K562 (cell line): ENCODE results near the gene OR2W1. TPM values are rescaled to one million over a fixed set of nuclear protein-coding genes. Genes with fewer than 3 reads are reported as not detected.
A peak's percentile ranks its signal among the peaks of the same experiment; 100 is the strongest.

Experiments used
- CREBBP ChIP-seq: IDR thresholded peaks from one replicate; pipeline ENCODE4 v1.6.1; 2012; ENCODE audit warnings: low read depth, mild to moderate bottlenecking, control low read depth, inconsistent platforms, low read length
- ESRRA ChIP-seq: fragments of 450-650 bp; IDR thresholded peaks from 2 replicates; pipeline ENCODE4 v1.6.1; 2014; ENCODE audit warnings: low read depth, mild to moderate bottlenecking, moderate library complexity, borderline replicate concordance
- ETV6 ChIP-seq, 3 experiments: fragments of 150-350 bp in 1 of 3; sonication (generic) in 1 of 3; formaldehyde crosslinking in 1 of 3; IDR thresholded peaks; 2 replicates each; pipeline versions ENCODE4 v1.6.1 to v1.8.0; 2014 to 2022; ENCODE audit warnings: borderline replicate concordance in 2 of 3, low read depth in 2 of 3, antibody characterized with exemption in 1 of 3, low read length in 1 of 3, mild to moderate bottlenecking in 1 of 3, missing genetic modification reagents in 1 of 3
- FOXA1 ChIP-seq: fragments of 450-650 bp; IDR thresholded peaks from 2 replicates; pipeline ENCODE4 v1.6.1; 2016; ENCODE audit warnings: mild to moderate bottlenecking, borderline replicate concordance
- MYBL2 ChIP-seq, 2 experiments: fragments of 450-650 bp in 1 of 2; sonication (generic) in 1 of 2; formaldehyde crosslinking in 1 of 2; IDR thresholded peaks; 2 replicates each; pipeline versions ENCODE4 v1.6.1 to v1.8.1; 2017 to 2022; ENCODE audit warnings: borderline replicate concordance in 1 of 2, inconsistent platforms in 1 of 2, low read depth in 1 of 2, mild to moderate bottlenecking in 1 of 2, missing genetic modification reagents in 1 of 2, moderate library complexity in 1 of 2
- OTX1 ChIP-seq: fragments of 450-650 bp; formaldehyde crosslinking; IDR thresholded peaks from 2 replicates; pipeline ENCODE4 v1.4.0; 2022; ENCODE audit warnings: mild to moderate bottlenecking
- PHB ChIP-seq: fragments of 250-450 bp; sonication (Bioruptor Pico); IDR thresholded peaks from 2 replicates; pipeline ENCODE4 v1.5.0; 2021
- TAF7 ChIP-seq: fragments of 450-650 bp; IDR thresholded peaks from 2 replicates; pipeline ENCODE4 v1.6.1; 2016; ENCODE audit warnings: missing genetic modification characterization, missing compliant biosample characterization
- ZBTB5 ChIP-seq: fragments of 450-650 bp; IDR thresholded peaks from 2 replicates; pipeline ENCODE4 v1.6.1; 2017; ENCODE audit warnings: antibody characterized with exemption
- ZC3H8 ChIP-seq: fragments of 450-650 bp; IDR thresholded peaks from 2 replicates; pipeline ENCODE4 v1.6.1; 2017
- ZEB2 ChIP-seq: fragments of 450-650 bp; IDR thresholded peaks from 2 replicates; pipeline ENCODE4 v1.6.1; 2016
- ZKSCAN8 ChIP-seq: fragments of 200-800 bp; sonication (Bioruptor generic); IDR thresholded peaks from 2 replicates; pipeline ENCODE4 v1.6.1; 2016; ENCODE audit warnings: missing genetic modification characterization, missing compliant biosample characterization
- ZNF398 ChIP-seq: fragments of 250-450 bp; sonication (Bioruptor Pico); IDR thresholded peaks from 2 replicates; pipeline ENCODE4 v1.8.0; 2021; ENCODE audit warnings: moderate library complexity, mild to moderate bottlenecking, inconsistent platforms
- ZNF780A ChIP-seq: fragments of 250-450 bp; sonication (Bioruptor Pico); IDR thresholded peaks from 2 replicates; pipeline ENCODE4 v1.5.0; 2021; ENCODE audit warnings: mild to moderate bottlenecking
- ZZZ3 ChIP-seq: fragments of 450-650 bp; IDR thresholded peaks from 2 replicates; pipeline ENCODE4 v1.6.1; 2016; ENCODE audit warnings: antibody characterized with exemption, mild to moderate bottlenecking, moderate library complexity
- polyA plus RNA-seq, 8 experiments: library from polyadenylated mRNA; depleted of rRNA in 4 of 8; stranded (reverse) in 5 of 8; unstranded in 3 of 8; fragments of >200 nt; fragmentation: Nextera tagmentation in 2 of 8; fragmentation: Illumina TruSeq in 1 of 8; extraction: Ambion mirVana in 2 of 8; extraction: Trizol in 1 of 8; gene quantifications; 2 replicates each; pipeline versions ENCODE4 v1.2.1 to v1.2.3, GENCODE V29; 2011 to 2014; ENCODE audit warnings: inconsistent platforms in 1 of 8, missing spikeins in 1 of 8
- total RNA-seq, 7 experiments: library from RNA; depleted of rRNA in 6 of 7; stranded (reverse); fragments of >200 nt in 6 of 7; fragmentation: Illumina TruSeq in 2 of 7; extraction: Trizol in 2 of 7; gene quantifications; 2 replicates each; pipeline versions ENCODE4 v1.2.1 to v1.2.3, GENCODE V29; 2011 to 2021; ENCODE audit warnings: low replicate concordance in 1 of 7
- TF ChIP-seq, protein P1 (sequence below): fragments of 450-650 bp; IDR thresholded peaks from 2 replicates; pipeline ENCODE4 v1.6.1; 2016; ENCODE audit warnings: low read depth

The OR2W1 gene
- total and polyA plus RNA-seq, 9 of the 15 experiments (the other 6 are each of a cell fraction or from before 2014, with no cell fraction given), result not detected

DNA sequence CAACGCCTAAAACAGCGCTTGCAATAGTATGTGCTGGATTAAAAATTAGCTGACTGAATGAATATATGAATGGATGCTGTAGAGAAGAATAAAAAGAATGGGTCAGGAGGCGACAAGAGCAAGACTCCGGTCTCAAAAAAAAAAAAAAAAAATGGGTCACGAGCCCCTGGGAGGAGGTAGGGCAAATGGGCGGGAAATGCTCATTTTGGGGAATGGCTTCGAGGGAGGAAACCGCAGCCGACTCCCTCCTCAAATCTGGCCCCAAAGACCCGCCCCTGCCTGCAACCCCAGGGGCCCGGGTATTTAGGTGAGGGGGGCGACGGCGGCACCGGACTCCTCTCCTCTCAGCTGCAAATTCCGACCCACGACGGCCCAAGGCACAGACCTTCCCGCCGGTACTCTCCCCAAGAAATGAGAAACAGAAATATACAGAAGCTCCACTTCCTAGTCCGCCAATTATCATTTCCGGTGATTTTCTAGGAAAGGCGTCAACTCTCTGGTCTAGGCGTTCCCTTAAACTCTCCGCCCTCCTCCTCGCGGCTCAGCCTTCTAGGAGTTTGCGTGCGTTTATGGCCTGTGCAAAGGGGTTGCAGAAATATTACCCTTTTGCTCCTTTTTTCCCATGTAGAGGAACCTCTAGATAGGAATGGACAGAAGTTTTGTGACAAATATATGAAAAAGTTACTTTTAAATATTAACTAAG is 39.6 kb downstream of the OR2W1 start, which contains the start of gene ZNF311 (continued):
- TF ChIP-seq MYBL2 (IDR thresholded peaks at IDR 0.05; ENCODE audit: low read depth), result no peak; the same call in 1 of the 2 replicates
- TF ChIP-seq MYBL2 (CRISPR knock-in tag; IDR thresholded peaks at IDR 0.05; ENCODE audit: borderline replicate concordance), result no peak
- TF ChIP-seq ETV6 (IDR thresholded peaks at IDR 0.05; ENCODE audit: borderline replicate concordance in 1 of 2, low read depth in 2 of 2, low read length in 1 of 2), result peak; percentile 38 to 71; a peak in 3 of 4 replicates
- no peak for TF ChIP-seq ETV6 (CRISPR knock-in tag; IDR thresholded peaks at IDR 0.05; ENCODE audit: borderline replicate concordance)
- no peak for TF ChIP-seq ZEB2
- TF ChIP-seq CREBBP, result no peak
- no peak for TF ChIP-seq ZNF398 (CRISPR knock-in tag)
- TF ChIP-seq ZNF780A (CRISPR knock-in tag), result no peak
- 0 out of 2 replicates have a peak, but pooled peaks have one; percentile 46 for TF ChIP-seq ZZZ3
- no peak for TF ChIP-seq PHB (CRISPR knock-in tag)
- no peak for TF ChIP-seq ZBTB5
- no peak for TF ChIP-seq FOXA1
- TF ChIP-seq ESRRA, result peak; percentile 70; the same call in 1 of the 2 replicates
- peak; percentile 47; the same call in 1 of the 2 replicates for TF ChIP-seq OTX1 (CRISPR knock-in tag)
- peak; percentile 76 for TF ChIP-seq ZKSCAN8 (CRISPR knock-in tag)
- TF ChIP-seq, protein P1, sequence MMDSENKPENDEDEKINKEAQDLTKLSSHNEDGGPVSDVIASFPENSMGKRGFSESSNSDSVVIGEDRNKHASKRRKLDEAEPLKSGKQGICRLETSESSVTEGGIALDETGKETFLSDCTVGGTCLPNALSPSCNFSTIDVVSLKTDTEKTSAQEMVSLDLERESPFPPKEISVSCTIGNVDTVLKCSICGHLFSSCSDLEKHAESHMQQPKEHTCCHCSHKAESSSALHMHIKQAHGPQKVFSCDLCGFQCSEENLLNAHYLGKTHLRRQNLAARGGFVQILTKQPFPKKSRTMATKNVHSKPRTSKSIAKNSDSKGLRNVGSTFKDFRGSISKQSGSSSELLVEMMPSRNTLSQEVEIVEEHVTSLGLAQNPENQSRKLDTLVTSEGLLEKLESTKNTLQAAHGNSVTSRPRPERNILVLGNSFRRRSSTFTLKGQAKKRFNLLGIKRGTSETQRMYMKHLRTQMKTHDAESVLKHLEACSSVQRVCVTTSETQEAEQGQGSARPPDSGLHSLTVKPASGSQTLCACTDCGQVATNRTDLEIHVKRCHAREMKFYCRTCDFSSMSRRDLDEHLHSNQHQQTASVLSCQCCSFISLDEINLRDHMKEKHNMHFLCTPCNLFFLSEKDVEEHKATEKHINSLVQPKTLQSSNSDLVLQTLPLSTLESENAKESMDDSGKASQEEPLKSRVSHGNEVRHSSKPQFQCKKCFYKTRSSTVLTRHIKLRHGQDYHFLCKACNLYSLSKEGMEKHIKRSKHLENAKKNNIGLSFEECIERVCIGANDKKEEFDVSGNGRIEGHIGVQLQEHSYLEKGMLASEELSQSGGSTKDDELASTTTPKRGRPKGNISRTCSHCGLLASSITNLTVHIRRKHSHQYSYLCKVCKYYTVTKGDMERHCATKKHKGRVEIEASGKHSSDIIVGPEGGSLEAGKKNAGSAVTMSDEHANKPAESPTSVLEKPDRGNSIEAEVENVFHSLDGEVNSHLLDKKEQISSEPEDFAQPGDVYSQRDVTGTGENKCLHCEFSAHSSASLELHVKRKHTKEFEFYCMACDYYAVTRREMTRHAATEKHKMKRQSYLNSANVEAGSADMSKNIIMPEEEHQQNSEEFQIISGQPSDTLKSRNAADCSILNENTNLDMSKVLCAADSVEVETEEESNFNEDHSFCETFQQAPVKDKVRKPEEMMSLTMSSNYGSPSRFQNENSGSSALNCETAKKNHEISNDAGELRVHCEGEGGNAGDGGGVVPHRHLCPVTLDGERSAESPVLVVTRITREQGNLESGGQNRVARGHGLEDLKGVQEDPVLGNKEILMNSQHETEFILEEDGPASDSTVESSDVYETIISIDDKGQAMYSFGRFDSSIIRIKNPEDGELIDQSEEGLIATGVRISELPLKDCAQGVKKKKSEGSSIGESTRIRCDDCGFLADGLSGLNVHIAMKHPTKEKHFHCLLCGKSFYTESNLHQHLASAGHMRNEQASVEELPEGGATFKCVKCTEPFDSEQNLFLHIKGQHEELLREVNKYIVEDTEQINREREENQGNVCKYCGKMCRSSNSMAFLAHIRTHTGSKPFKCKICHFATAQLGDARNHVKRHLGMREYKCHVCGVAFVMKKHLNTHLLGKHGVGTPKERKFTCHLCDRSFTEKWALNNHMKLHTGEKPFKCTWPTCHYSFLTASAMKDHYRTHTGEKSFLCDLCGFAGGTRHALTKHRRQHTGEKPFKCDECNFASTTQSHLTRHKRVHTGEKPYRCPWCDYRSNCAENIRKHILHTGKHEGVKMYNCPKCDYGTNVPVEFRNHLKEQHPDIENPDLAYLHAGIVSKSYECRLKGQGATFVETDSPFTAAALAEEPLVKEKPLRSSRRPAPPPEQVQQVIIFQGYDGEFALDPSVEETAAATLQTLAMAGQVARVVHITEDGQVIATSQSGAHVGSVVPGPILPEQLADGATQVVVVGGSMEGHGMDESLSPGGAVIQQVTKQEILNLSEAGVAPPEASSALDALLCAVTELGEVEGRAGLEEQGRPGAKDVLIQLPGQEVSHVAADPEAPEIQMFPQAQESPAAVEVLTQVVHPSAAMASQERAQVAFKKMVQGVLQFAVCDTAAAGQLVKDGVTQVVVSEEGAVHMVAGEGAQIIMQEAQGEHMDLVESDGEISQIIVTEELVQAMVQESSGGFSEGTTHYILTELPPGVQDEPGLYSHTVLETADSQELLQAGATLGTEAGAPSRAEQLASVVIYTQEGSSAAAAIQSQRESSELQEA, result no peak
- no peak for TF ChIP-seq ZC3H8
- TF ChIP-seq TAF7, result peak; percentile 74
